ENCODE results near the gene SLC8A3. TPM values are rescaled to one million over a fixed set of nuclear protein-coding genes. Genes with fewer than 3 reads are reported as not detected.
"Not testable (repeated sequence)": the region's sequence is repeated elsewhere in the genome, so short reads cannot be mapped to it uniquely, and the experiment has no call there.

SLC8A3 gene
- not detected for total RNA-seq (2021; fragmentation: NEBNext Ultra II Directional; extraction: Animal tissue kit (Norgen Biotek cat#: 25700))
- long read RNA-seq = 0 reads

- H3K4me3 Mint-ChIP-seq = peak within 1 kb of the TSS; percentile 80
- no peak within 1 kb of the TSS for H3K27ac Mint-ChIP-seq
- peaks cover 24% of the 10 kb centered on the region for H3K4me1 Mint-ChIP-seq (ENCODE audit: low read depth)
- TF ChIP-seq CTCF (IDR thresholded peaks at IDR 0.05) = no peak
- peak; percentile 1 for DNase-seq
- H3K27me3 Mint-ChIP-seq (ENCODE audit: insufficient read depth) = peaks cover 24% of the 10 kb centered on the region
- H3K9me3 Mint-ChIP-seq = no peaks in the 10 kb centered on the region
- H3K36me3 Mint-ChIP-seq (ENCODE audit: low read depth) = no peaks in the 10 kb centered on the region
Observed at GRCh38 chr14:70188659-70189455, at the start of gene SLC8A3. TSS of gene SLC8A3 (minus strand) at chr14:70188951. CDS start at chr14:70168422, 20,529 bp downstream.

- Mint-ChIP-seq H3K27me3 (ENCODE audit: insufficient read depth) (no peaks in the 10 kb centered on the region; the same call in 1 of the 2 replicates), H3K36me3 (ENCODE audit: low read depth) (peaks cover 4% of the 10 kb centered on the region), H3K9me3 (peaks cover 42% of the 10 kb centered on the region), H3K4me1 (ENCODE audit: low read depth) (no peaks in the 10 kb centered on the region), H3K27ac (no peak overlapping the region), H3K4me3 (no peak overlapping the region)
- no peak for DNase-seq
- no peak for TF ChIP-seq CTCF (IDR thresholded peaks at IDR 0.05)
Observed at GRCh38 chr14:70237710-70238109, 49.0 kb upstream of the SLC8A3 start.

GRCh38 chr14:70234066-70234950 is 45.6 kb upstream of the SLC8A3 start:
- no peaks in the 10 kb centered on the region for H3K4me1 Mint-ChIP-seq (ENCODE audit: low read depth)
- peaks cover 37% of the 10 kb centered on the region for H3K9me3 Mint-ChIP-seq
- H3K36me3 Mint-ChIP-seq (ENCODE audit: low read depth) = peaks cover 4% of the 10 kb centered on the region
- no peak overlapping the region for H3K27ac Mint-ChIP-seq
- no peaks in the 10 kb centered on the region; the same call in 1 of the 2 replicates for H3K27me3 Mint-ChIP-seq (ENCODE audit: insufficient read depth)
- no peak for DNase-seq
- no peak for TF ChIP-seq CTCF (IDR thresholded peaks at IDR 0.05)
- H3K4me3 Mint-ChIP-seq = no peak overlapping the region

- H3K4me3 Mint-ChIP-seq; H3K4me1 Mint-ChIP-seq (ENCODE audit: low read depth); H3K36me3 Mint-ChIP-seq (ENCODE audit: low read depth); DNase-seq; H3K27ac Mint-ChIP-seq; H3K27me3 Mint-ChIP-seq (ENCODE audit: insufficient read depth): not testable (repeated sequence)
- peaks cover 32% of the 10 kb centered on the region for H3K9me3 Mint-ChIP-seq
Observed at GRCh38 chr14:70231756-70232544, 43.2 kb upstream of the SLC8A3 start.

- not testable (repeated sequence) for H3K27ac Mint-ChIP-seq; H3K27me3 Mint-ChIP-seq (ENCODE audit: insufficient read depth); DNase-seq; H3K36me3 Mint-ChIP-seq (ENCODE audit: low read depth); H3K4me1 Mint-ChIP-seq (ENCODE audit: low read depth); H3K4me3 Mint-ChIP-seq
- H3K9me3 Mint-ChIP-seq = peaks cover 22% of the 10 kb centered on the region
Observed at GRCh38 chr14:70229877-70230640, 41.3 kb upstream of the SLC8A3 start.
